PC-3 (cell line): Measurements from ENCODE around the gene LDHAL6B. TPM values are rescaled to one million over a fixed set of nuclear protein-coding genes. Genes with fewer than 3 reads are reported as not detected.
"Not testable (repeated sequence)": the region's sequence is repeated elsewhere in the genome, so short reads cannot be mapped to it uniquely, and the experiment has no call there.

ENCODE experiments used
- ATAC-seq: fragments of 200-7000 bp; cut with Tn5 transposase; 2 replicates; pipeline ENCODE4 v1.9.1; 2020; ENCODE audit warnings: mild to moderate bottlenecking, moderate library complexity
- BruUV-seq: library from RNA; stranded (reverse); fragments of 400-500 nt; replicated peaks from 2 replicates; lab custom pipeline; 2021; lab: Mats Ljungman, UMichigan
- CTCF ChIA-PET: fragments of 300-600 bp; sonication (Branson Sonifier 250); formaldehyde crosslinking; loops from one replicate; lab custom pipeline; 2022; ENCODE audit warnings: antibody characterized with exemption; lab: Charles Lee
- POLR2A ChIA-PET: fragments of 300-600 bp; sonication (Branson Sonifier 250); formaldehyde crosslinking; loops from one replicate; lab custom pipeline; 2022; ENCODE audit warnings: antibody characterized with exemption; ENCODE audit not compliant: unreplicated experiment; lab: Charles Lee
- DNase-seq: peaks from one replicate; pipeline ENCODE4 v3.0.0-alpha.2; 2015
- H2AFZ ChIP-seq: fragments of 300-600 bp; sonication (generic); 2 replicates; pipeline ENCODE4 v1.6.0; 2016; ENCODE audit warnings: antibody characterized with exemption, low read length
- H3F3A ChIP-seq: fragments of 300-600 bp; sonication (generic); one replicate; pipeline ENCODE4 v1.6.0; 2017; ENCODE audit warnings: antibody characterized with exemption, low read length, control low read depth, mild to moderate bottlenecking; ENCODE audit not compliant: unreplicated experiment
- H3K27ac ChIP-seq: fragments of 300-600 bp; sonication (generic); 2 replicates; pipeline ENCODE4 v1.5.1; 2016; ENCODE audit warnings: mild to moderate bottlenecking, low read length
- H3K27me3 ChIP-seq: fragments of 300-600 bp; sonication (generic); 2 replicates; pipeline ENCODE4 v1.6.1; 2016; ENCODE audit warnings: low read length, mixed read lengths
- H3K36me3 ChIP-seq: fragments of 300-600 bp; sonication (generic); 2 replicates; pipeline ENCODE4 v1.6.1; 2016; ENCODE audit warnings: low read depth, mixed run types, low read length, mixed read lengths
- H3K4me1 ChIP-seq: fragments of 300-600 bp; sonication (generic); 2 replicates; pipeline ENCODE4 v1.5.1; 2016; ENCODE audit warnings: low read length; ENCODE audit not compliant: insufficient read depth
- H3K4me2 ChIP-seq: fragments of 300-600 bp; sonication (generic); 2 replicates; pipeline ENCODE4 v1.6.0; 2016; ENCODE audit warnings: low read length
- H3K4me3 ChIP-seq: fragments of 300-600 bp; sonication (generic); 2 replicates; pipeline ENCODE4 v1.5.1; 2016; ENCODE audit warnings: mild to moderate bottlenecking, low read length, mixed read lengths
- H3K79me2 ChIP-seq: fragments of 300-600 bp; sonication (generic); 2 replicates; pipeline ENCODE4 v1.6.1; 2017; ENCODE audit warnings: low read length, mixed read lengths
- H3K9ac ChIP-seq: fragments of 300-600 bp; sonication (generic); 2 replicates; pipeline ENCODE4 v1.6.0; 2016; ENCODE audit warnings: mild to moderate bottlenecking, low read length
- H3K9me2 ChIP-seq: fragments of 300-600 bp; sonication (generic); replicated peaks from 2 replicates; pipeline ENCODE4 v1.6.1; 2016; ENCODE audit warnings: mixed run types, low read length, mixed read lengths
- H3K9me3 ChIP-seq: fragments of 300-600 bp; sonication (generic); 2 replicates; pipeline ENCODE4 v1.6.1; 2016; ENCODE audit warnings: low read length, mixed read lengths
- H4K20me1 ChIP-seq: fragments of 300-600 bp; sonication (generic); 2 replicates; pipeline ENCODE4 v1.6.1; 2016; ENCODE audit warnings: low read length, mixed read lengths
- CTCF ChIP-seq: fragments of 300-600 bp; sonication (generic); conservative IDR thresholded peaks from 2 replicates; pipeline ENCODE4 v1.5.1; 2017; ENCODE audit warnings: antibody characterized with exemption, low read depth, mild to moderate bottlenecking, low read length
- EZH2 ChIP-seq: fragments of 300-600 bp; sonication (generic); IDR thresholded peaks from one replicate; pipeline ENCODE4 v1.6.1; 2017; ENCODE audit warnings: antibody characterized with exemption, mild to moderate bottlenecking, low read length; ENCODE audit not compliant: unreplicated experiment
- EZH2phosphoT487 ChIP-seq: fragments of 300-600 bp; sonication (generic); IDR thresholded peaks from 2 replicates; pipeline ENCODE4 v1.6.1; 2018; ENCODE audit warnings: mild to moderate bottlenecking, antibody characterized with exemption, low read length, borderline replicate concordance
- intact Hi-C: fragments of 100-400 bp; cut with micrococcal nuclease; formaldehyde crosslinking; loops from 2 replicates; pipeline ENCODE4 v1.9.0; 2023
- total RNA-seq: library from RNA; depleted of rRNA; stranded (reverse); fragments of >200 nt; gene quantifications from 2 replicates; pipeline ENCODE4 v1.2.3, GENCODE V29; 2014

LDHAL6B gene
- total RNA-seq, 1 experiment from 2014 or later, result not detected

DNA sequence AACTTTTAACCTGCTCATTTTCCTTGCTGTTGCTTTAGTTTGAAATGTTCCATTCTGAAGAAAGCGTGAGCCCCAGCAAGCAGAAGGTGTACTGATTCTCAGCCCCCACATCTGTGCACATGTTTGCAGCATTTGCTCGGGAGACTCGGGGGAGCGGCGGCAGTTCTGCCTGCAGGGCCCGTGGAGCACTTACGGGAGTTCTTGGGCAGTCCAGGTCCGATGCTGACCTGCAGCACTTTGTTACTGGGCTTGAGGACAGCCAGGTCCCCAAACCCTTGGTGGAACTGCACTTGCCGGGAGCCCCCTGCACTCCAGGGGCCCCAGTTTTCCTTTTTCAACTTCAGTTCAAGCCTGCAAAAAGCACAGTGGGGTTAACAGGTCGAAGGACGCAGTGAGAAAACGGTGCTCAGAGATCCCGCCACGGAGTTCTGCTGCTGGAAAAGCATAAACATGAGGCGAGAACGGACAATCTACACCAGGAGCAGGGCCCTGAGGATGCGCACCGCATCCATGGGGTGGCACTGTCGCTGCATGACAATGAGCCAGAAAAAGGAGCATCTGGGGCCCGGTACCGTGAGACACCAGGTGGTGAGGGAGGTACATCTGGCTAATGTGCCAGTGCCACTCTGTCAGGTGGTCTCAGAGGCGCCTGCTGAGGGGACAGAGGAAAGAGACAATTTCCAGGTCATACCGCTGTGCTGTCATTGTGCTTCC is 45.6 kb upstream of the LDHAL6B start:
- CTCF ChIA-PET, result no interaction called here
- H3K36me3 ChIP-seq, result peaks cover 35% of the 10 kb centered on the region
- H3F3A ChIP-seq, result no peaks in the 10 kb centered on the region
- H3K4me2 ChIP-seq, result no peak overlapping the region
- no peak for TF ChIP-seq EZH2phosphoT487
- TF ChIP-seq CTCF, result peak; percentile 69
- intact Hi-C loops, result no loop called here
- no peaks in the 10 kb centered on the region for H3K9me3 ChIP-seq
- BruUV-seq, result no TSS peak
- no peaks in the 10 kb centered on the region for H3K27me3 ChIP-seq
- H3K79me2 ChIP-seq, result no peaks in the 10 kb centered on the region
- H2AFZ ChIP-seq, result no peak overlapping the region
- H4K20me1 ChIP-seq, result no peaks in the 10 kb centered on the region
- no peak overlapping the region for H3K4me3 ChIP-seq
- POLR2A ChIA-PET, result no interaction called here
- no peaks in the 10 kb centered on the region for H3K9me2 ChIP-seq
- ATAC-seq (peak; percentile 63), DNase-seq (peak; percentile 49)
- H3K27ac ChIP-seq, result no peak overlapping the region
- H3K4me1 ChIP-seq, result no peaks in the 10 kb centered on the region
- H3K9ac ChIP-seq, result no peak overlapping the region

- ChIA-PET POLR2A (interaction anchor here (0.6 kb wide), 1 partner anchor 222 kb away, joined by 3 read pairs; no protein-coding TSS in a partner anchor), CTCF (interaction anchor here (0.7 kb wide), 1 partner anchor 412 kb away, joined by 3 read pairs; no protein-coding TSS in a partner anchor)
- H3K27ac ChIP-seq, intact Hi-C loops, ATAC-seq, DNase-seq, BruUV-seq, H3K4me3 ChIP-seq, H4K20me1 ChIP-seq, H3K4me2 ChIP-seq, H3K9ac ChIP-seq, H3K79me2 ChIP-seq, H3K9me3 ChIP-seq, H3K4me1 ChIP-seq, H3K27me3 ChIP-seq, H3K9me2 ChIP-seq, H3F3A ChIP-seq, H2AFZ ChIP-seq: not testable (repeated sequence)
- H3K36me3 ChIP-seq, result peaks cover 30% of the 10 kb centered on the region
Measured at GRCh38 chr15:59162080-59162479, 44.6 kb upstream of the LDHAL6B start.

DNA sequence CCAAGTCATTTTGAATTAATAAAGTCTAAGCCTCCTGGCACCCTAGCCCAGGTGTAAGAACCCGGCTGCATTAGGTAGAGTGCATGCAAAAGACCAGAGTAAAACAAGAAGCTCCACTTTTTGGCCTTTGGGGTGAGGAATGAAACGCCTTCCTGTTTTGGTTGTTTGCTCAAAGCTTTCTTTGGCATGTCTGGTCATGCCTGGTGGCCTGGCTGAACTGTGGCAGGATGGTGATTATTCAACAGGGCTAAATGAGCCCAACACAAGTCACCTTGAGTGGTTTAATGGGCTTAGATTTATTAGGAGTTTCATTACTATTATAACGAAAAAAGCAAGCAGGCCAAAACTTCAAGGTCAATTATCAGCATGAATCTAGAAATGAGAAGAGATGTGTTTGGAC is 40.9 kb upstream of the LDHAL6B start:
- Histone ChIP-seq H3K9ac (no peak overlapping the region), H3K36me3 (peaks cover 11% of the 10 kb centered on the region)
- no peak for TF ChIP-seq EZH2phosphoT487
- no peak for TF ChIP-seq CTCF
- no peak for TF ChIP-seq EZH2

More for the DNA sequence above, 40.9 kb upstream of the LDHAL6B start:
- no peaks in the 10 kb centered on the region for H3F3A ChIP-seq
- no TSS peak for BruUV-seq
- H2AFZ ChIP-seq, result no peak overlapping the region
- H3K4me3 ChIP-seq, result no peak overlapping the region
- no peak overlapping the region for H3K4me2 ChIP-seq
- H3K4me1 ChIP-seq, result peaks cover 26% of the 10 kb centered on the region
- no peaks in the 10 kb centered on the region for H3K27me3 ChIP-seq
- H3K79me2 ChIP-seq, result no peaks in the 10 kb centered on the region
- ChIA-PET POLR2A (no interaction called here), CTCF (no interaction called here)
- DNase-seq (peak; percentile 23), ATAC-seq (no peak)
- no peaks in the 10 kb centered on the region for H3K9me3 ChIP-seq
- H3K9me2 ChIP-seq, result no peaks in the 10 kb centered on the region
- no peak overlapping the region for H3K27ac ChIP-seq
- H4K20me1 ChIP-seq, result no peaks in the 10 kb centered on the region
- intact Hi-C loops, result no loop called here
